GM21360 (cell line): Measurements from ENCODE around the gene CDK14.
A peak's percentile ranks its signal among the peaks of the same experiment; 100 is the strongest.

Experiments
- ATAC-seq: cut with Tn5 transposase; IDR thresholded peaks from one replicate; pipeline ENCODE4 v1.9.1; 2021; ENCODE audit warnings: mild to moderate bottlenecking, moderate library complexity; ENCODE audit not compliant: unreplicated experiment

The CDK14 gene

GRCh38 chr7:90834771-90835170 is 238.7 kb downstream of the CDK14 start:
- ATAC-seq: no peak

GRCh38 chr7:90835861-90836260 is 239.7 kb downstream of the CDK14 start:
- no peak for ATAC-seq

- no peak for ATAC-seq
Measured at GRCh38 chr7:90836937-90837336, 240.8 kb downstream of the CDK14 start.

GRCh38 chr7:90838799-90839198 is 242.7 kb downstream of the CDK14 start:
- ATAC-seq: no peak

- ATAC-seq: no peak
Measured at GRCh38 chr7:90839316-90839715, 243.2 kb downstream of the CDK14 start.

- no peak for ATAC-seq
Measured at GRCh38 chr7:90839727-90840291, 243.7 kb downstream of the CDK14 start.

- ATAC-seq: peak; percentile 34
Measured at GRCh38 chr7:90841759-90842429, 245.8 kb downstream of the CDK14 start.

GRCh38 chr7:90842430-90842788 is 246.3 kb downstream of the CDK14 start:
- ATAC-seq: peak; percentile 70

GRCh38 chr7:90843472-90843871 is 247.4 kb downstream of the CDK14 start:
- no peak for ATAC-seq

GRCh38 chr7:90844421-90844820 is 248.3 kb downstream of the CDK14 start:
- ATAC-seq: no peak

GRCh38 chr7:90846192-90846591 is 250.1 kb downstream of the CDK14 start:
- no peak for ATAC-seq

GRCh38 chr7:90850066-90850465 is 253.9 kb downstream of the CDK14 start:
- ATAC-seq: no peak

- ATAC-seq: no peak
Measured at GRCh38 chr7:90850471-90850870, 254.3 kb downstream of the CDK14 start.

GRCh38 chr7:90853205-90853604 is 257.1 kb downstream of the CDK14 start:
- no peak for ATAC-seq

GRCh38 chr7:90856351-90857070 is 260.4 kb downstream of the CDK14 start:
- no peak for ATAC-seq

- no peak for ATAC-seq
Measured at GRCh38 chr7:90857603-90858002, 261.5 kb downstream of the CDK14 start.

GRCh38 chr7:90858546-90858945 is 262.4 kb downstream of the CDK14 start:
- no peak for ATAC-seq

GRCh38 chr7:90859521-90859920 is 263.4 kb downstream of the CDK14 start:
- ATAC-seq: no peak

- ATAC-seq: no peak
Measured at GRCh38 chr7:90864088-90864487, 268.0 kb downstream of the CDK14 start.

- ATAC-seq: no peak
Measured at GRCh38 chr7:90869335-90869734, 273.2 kb downstream of the CDK14 start.

GRCh38 chr7:90876701-90877100 is 280.6 kb downstream of the CDK14 start:
- no peak for ATAC-seq

GRCh38 chr7:90877201-90877600 is 281.1 kb downstream of the CDK14 start:
- peak; percentile 66 for ATAC-seq
